Fibroblast of the aortic adventitia (primary cell): ENCODE results near the gene LCNL1. TPM values are rescaled to one million over a fixed set of nuclear protein-coding genes. Genes with fewer than 3 reads are reported as not detected.
A peak's percentile ranks its signal among the peaks of the same experiment; 100 is the strongest.

Experiments used
- DNase-seq: peaks from one replicate; pipeline ENCODE4 v3.0.0-alpha.2; 2010; ENCODE audit warnings: low read depth
- H3K4me3 ChIP-seq: 2 replicates; pipeline ENCODE4 v1.5.1; 2011; ENCODE audit warnings: low read depth, mild to moderate bottlenecking, control low read depth, low read length, moderate library complexity
- total RNA-seq: library from RNA; depleted of rRNA; stranded (reverse); fragments of >200 nt; gene quantifications from 2 replicates; pipeline ENCODE4 v1.2.3, GENCODE V29; 2012; ENCODE audit warnings: low replicate concordance
- TF ChIP-seq, protein P1 (sequence below): IDR thresholded peaks from 2 replicates; pipeline ENCODE4 v1.5.1; 2011; ENCODE audit warnings: mild to moderate bottlenecking, low read length, control low read depth, inconsistent platforms; ENCODE audit not compliant: insufficient read depth

The LCNL1 gene
- total RNA-seq, 1 donor = 0.54 TPM

DNA sequence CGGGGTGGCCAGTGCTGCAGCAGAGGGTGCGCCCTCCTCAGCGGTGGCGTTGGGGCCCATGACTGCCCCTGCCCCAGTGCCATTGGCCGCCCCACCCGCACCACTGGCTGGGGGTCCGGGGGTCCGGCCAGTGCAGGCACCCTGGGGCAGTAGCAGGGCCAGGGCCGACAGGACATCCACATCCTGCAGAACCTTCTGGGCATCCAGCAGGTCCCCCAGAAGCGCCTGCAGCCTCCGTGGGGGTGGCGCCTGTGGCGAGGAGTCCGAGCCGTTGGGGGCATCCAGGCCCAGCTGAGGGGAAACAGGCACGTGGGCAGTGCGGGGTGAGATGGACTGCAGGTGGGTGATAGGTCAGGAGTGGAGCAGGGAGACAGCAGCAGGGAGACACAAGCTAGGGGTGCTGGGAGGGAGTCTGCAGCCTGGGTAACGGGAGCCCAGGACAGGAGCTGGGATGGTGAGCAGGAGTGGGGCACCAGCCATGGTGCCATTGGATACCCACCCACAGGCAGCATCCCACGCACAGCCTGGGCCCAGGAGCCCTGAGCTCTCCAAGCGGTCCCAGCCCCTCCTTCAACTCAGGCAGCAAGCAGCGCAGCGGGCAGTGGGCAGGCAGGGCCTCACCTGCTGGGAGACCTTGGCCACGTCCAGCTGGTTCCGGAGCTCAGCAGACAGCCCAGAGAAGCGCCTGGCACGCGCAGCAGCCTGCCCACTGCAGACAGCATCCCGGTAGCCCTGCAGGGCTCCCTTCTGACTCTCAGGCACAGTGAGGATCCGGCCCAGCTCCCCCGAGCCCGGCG lies 38.2 kb downstream of the LCNL1 start:
- H3K4me3 ChIP-seq = no peak overlapping the region
- DNase-seq = no peak
- TF ChIP-seq, protein P1, sequence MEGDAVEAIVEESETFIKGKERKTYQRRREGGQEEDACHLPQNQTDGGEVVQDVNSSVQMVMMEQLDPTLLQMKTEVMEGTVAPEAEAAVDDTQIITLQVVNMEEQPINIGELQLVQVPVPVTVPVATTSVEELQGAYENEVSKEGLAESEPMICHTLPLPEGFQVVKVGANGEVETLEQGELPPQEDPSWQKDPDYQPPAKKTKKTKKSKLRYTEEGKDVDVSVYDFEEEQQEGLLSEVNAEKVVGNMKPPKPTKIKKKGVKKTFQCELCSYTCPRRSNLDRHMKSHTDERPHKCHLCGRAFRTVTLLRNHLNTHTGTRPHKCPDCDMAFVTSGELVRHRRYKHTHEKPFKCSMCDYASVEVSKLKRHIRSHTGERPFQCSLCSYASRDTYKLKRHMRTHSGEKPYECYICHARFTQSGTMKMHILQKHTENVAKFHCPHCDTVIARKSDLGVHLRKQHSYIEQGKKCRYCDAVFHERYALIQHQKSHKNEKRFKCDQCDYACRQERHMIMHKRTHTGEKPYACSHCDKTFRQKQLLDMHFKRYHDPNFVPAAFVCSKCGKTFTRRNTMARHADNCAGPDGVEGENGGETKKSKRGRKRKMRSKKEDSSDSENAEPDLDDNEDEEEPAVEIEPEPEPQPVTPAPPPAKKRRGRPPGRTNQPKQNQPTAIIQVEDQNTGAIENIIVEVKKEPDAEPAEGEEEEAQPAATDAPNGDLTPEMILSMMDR = no peak

DNA sequence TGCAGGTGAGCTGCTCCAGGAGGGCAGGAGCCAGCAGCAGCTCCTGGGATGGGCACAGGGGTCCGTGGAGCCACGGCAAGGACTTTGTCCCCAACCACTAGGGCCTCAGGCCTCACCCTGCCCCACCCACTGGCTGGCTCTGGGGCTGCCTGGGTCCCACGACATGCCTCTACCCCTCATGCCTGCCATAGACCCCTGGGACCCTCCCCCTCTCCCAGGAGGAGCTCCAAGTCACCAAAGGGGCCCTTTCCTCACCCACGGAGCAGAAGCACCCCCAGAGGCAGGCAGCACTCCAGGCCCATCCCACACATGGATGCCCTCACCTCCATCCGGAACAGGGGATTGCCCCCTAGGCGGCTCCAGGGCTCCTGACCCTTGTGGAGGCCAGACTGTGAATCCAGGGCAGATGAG lies 38.8 kb downstream of the LCNL1 start:
- TF ChIP-seq, protein P1 = no peak
- DNase-seq = no peak
- H3K4me3 ChIP-seq = no peak overlapping the region

DNA sequence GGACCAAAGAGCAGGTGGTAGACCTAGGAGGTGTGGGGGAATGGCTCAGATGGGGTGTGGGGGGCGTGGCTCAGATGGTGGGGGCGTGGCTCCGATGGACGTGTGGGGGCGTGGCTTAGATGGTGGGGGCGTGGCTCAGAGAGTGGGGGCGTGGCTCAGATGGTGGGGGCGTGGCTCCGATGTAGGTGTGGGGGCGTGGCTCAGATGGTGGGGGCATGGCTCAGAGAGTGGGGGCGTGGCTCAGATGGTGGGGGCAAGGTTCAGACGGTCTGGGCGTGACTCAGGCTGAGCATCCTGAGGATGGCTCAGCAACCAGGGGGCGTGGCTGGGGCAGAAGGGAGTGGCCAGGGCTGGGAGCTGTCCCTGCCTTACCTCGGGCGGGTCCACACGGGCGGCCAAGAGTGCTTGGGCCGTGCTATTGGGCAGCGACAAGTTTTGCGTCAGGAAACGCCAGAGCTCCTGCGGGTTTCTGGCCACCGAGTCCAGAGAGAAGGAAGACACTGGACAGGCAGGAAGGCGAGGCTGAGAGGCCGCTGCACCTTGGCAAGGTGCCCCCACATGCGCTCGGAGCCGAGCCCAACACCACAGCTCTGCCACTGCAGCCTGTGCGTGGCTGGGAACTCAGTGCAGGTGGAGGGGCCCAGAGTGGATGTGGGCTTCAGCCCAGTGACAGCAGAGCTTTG lies 39.3 kb downstream of the LCNL1 start:
- TF ChIP-seq, protein P1 = no peak
- no peak overlapping the region for H3K4me3 ChIP-seq
- DNase-seq = peak; percentile 34

DNA sequence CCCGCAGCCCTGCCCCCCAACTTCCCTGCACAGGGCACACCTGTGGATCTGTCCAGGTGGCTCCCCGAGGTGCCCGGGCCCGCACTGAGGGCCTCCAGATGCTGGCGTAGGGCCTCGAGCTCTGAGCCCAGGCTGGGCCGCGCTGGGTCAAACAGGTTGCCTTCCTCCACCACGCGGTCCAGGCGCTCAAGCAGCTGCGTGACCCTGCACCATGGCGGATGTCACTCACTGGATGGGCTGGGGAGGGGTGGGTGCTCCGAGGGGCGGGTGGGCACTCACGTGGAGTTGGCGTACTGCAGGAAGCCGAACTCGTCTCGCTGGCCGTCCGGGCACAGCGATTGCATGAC lies 39.8 kb downstream of the LCNL1 start:
- DNase-seq = no peak
- TF ChIP-seq, protein P1 = no peak

DNA sequence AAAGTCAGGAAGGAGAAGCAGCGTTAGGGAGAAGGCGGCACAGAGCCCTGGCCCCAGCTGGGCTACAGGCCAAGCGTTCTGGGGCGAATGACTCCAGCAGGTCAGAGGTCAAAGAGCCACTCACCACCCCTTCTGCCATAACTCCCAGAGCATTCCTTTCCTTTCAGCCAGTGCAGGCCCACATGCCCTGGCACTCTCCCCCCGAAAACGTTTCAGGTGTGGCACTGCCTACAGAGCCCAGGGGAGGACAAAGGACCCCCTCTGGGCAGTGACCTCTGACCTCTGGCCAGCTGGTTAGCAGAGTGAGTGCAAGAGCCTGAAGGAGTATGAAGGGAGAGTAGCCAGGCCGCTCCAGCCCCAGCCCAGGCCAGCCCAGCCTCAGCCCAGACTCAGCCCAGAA lies 40.4 kb downstream of the LCNL1 start:
- TF ChIP-seq, protein P1 = no peak
- H3K4me3 ChIP-seq = no peak overlapping the region
- DNase-seq = no peak

More for the DNA sequence above, 39.8 kb downstream of the LCNL1 start:
- H3K4me3 ChIP-seq = no peak overlapping the region

DNA sequence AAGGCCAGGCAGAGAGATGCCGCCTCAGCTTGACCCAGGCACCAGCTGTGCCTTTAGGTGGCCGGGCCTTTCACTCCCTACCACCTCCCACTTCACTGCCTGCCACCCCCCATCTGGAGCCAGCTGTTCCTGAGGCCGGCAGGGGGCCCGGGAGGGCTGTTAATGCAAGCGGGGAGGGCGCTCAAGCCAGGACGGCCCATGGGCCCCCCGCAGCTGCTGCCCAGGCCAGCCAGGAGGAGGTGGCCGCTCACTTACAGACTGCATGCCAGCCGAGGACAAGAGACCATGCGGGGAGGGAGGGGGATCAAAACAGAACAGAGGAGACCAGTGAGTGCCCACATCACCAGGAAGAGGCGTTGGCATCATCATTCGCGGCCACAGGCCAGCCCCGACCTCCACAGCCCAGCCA lies 40.8 kb downstream of the LCNL1 start:
- TF ChIP-seq, protein P1 = no peak
- no peak for DNase-seq
- H3K4me3 ChIP-seq = no peak overlapping the region
